OCI-LY7 (cell line): ENCODE results near the gene MAP4K1.

Experiments
- EZH2phosphoT487 ChIP-seq: fragments of 200-600 bp; sonication (generic); IDR thresholded peaks from 2 replicates; pipeline ENCODE4 v1.6.1; 2018; ENCODE audit warnings: low read depth, borderline replicate concordance, mild to moderate bottlenecking, mixed run types, antibody characterized with exemption, low read length, moderate library complexity, mixed read lengths
- TF ChIP-seq, protein P1 (sequence below): fragments of 200-600 bp; sonication (generic); conservative IDR thresholded peaks from 2 replicates; pipeline ENCODE4 v1.5.1; 2014; ENCODE audit warnings: mild to moderate bottlenecking, antibody characterized with exemption, low read length, moderate library complexity, mixed read lengths

DNA sequence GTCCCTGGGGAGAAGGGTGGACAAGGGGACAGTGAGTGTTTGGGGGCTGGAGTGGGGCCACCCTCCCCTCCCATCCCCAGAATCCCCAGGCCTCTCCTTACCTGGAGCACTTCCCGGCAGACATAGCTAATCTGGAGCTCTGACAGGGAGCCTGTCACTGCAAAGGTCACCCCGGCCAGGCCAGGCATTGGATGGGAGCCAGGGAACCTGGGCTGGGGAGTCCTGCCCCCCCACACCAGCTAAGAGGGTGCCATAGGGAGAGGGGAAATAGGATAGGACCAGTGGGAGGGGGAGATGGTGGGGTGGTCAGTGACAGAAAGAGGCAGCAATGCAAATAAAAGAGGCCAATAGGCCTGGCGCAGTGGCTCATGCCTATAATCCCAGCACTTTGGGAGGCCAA, 3.5 kb downstream of the MAP4K1 start:
- TF ChIP-seq, protein P1, sequence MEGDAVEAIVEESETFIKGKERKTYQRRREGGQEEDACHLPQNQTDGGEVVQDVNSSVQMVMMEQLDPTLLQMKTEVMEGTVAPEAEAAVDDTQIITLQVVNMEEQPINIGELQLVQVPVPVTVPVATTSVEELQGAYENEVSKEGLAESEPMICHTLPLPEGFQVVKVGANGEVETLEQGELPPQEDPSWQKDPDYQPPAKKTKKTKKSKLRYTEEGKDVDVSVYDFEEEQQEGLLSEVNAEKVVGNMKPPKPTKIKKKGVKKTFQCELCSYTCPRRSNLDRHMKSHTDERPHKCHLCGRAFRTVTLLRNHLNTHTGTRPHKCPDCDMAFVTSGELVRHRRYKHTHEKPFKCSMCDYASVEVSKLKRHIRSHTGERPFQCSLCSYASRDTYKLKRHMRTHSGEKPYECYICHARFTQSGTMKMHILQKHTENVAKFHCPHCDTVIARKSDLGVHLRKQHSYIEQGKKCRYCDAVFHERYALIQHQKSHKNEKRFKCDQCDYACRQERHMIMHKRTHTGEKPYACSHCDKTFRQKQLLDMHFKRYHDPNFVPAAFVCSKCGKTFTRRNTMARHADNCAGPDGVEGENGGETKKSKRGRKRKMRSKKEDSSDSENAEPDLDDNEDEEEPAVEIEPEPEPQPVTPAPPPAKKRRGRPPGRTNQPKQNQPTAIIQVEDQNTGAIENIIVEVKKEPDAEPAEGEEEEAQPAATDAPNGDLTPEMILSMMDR = no peak
- TF ChIP-seq EZH2phosphoT487 = no peak
